H9 (cell line): ENCODE measurements around the gene CFAP54. TPM values are rescaled to one million over a fixed set of nuclear protein-coding genes. Genes with fewer than 3 reads are reported as not detected.

Source experiments
- DNase-seq: peaks from one replicate; pipeline ENCODE4 v3.0.0-alpha.2; 2017
- H2AFZ ChIP-seq: one replicate; pipeline ENCODE4 v1.6.1; 2013; ENCODE audit warnings: mild to moderate bottlenecking, low read length, control low read depth, moderate library complexity
- H2AK5ac ChIP-seq: 2 replicates; pipeline ENCODE4 v1.6.1; 2013; ENCODE audit warnings: low read length, control low read depth, mixed read lengths; ENCODE audit not compliant: insufficient read length
- H2BK120ac ChIP-seq: one replicate; pipeline ENCODE4 v1.6.1; 2013; ENCODE audit warnings: low read depth, mild to moderate bottlenecking, low read length, control low read depth, inconsistent platforms; ENCODE audit not compliant: poor library complexity, severe bottlenecking
- H2BK12ac ChIP-seq: 2 replicates; pipeline ENCODE4 v1.6.1; 2013; ENCODE audit warnings: low read length, control low read depth, mixed read lengths, low read depth; ENCODE audit not compliant: insufficient read length
- H2BK15ac ChIP-seq: 2 replicates; pipeline ENCODE4 v1.6.1; 2013; ENCODE audit warnings: low read depth, low read length, control low read depth
- H2BK20ac ChIP-seq: one replicate; pipeline ENCODE4 v1.6.1; 2013; ENCODE audit warnings: low read depth, mild to moderate bottlenecking, low read length, control low read depth, inconsistent platforms; ENCODE audit not compliant: poor library complexity, severe bottlenecking
- H2BK5ac ChIP-seq: 2 replicates; pipeline ENCODE4 v1.6.1; 2013; ENCODE audit warnings: low read length, control low read depth, mixed read lengths; ENCODE audit not compliant: insufficient read length
- H3K14ac ChIP-seq: 2 replicates; pipeline ENCODE4 v1.6.1; 2013; ENCODE audit warnings: low read length, control low read depth; ENCODE audit not compliant: insufficient read depth
- H3K18ac ChIP-seq: 2 replicates; pipeline ENCODE4 v1.6.1; 2013; ENCODE audit warnings: low read depth, mild to moderate bottlenecking, mixed read lengths, low read length, control low read depth; ENCODE audit not compliant: insufficient read length
- H3K23ac ChIP-seq: 2 replicates; pipeline ENCODE4 v1.6.1; 2013; ENCODE audit warnings: low read length, control low read depth, mixed read lengths, low read depth; ENCODE audit not compliant: insufficient read length
- H3K23me2 ChIP-seq: 2 replicates; pipeline ENCODE4 v1.6.1; 2013; ENCODE audit warnings: low read depth, mild to moderate bottlenecking, mixed read lengths, low read length, control low read depth; ENCODE audit not compliant: insufficient read length, poor library complexity, severe bottlenecking
- H3K27ac ChIP-seq: 2 replicates; pipeline ENCODE4 v1.5.1; 2013; ENCODE audit warnings: low read length, control low read depth, mixed read lengths, low read depth; ENCODE audit not compliant: insufficient read length
- H3K27me3 ChIP-seq: 2 replicates; pipeline ENCODE4 v1.6.1; 2013; ENCODE audit warnings: low read length, control low read depth, inconsistent platforms; ENCODE audit not compliant: insufficient read depth
- H3K4ac ChIP-seq: 2 replicates; pipeline ENCODE4 v1.6.1; 2013; ENCODE audit warnings: low read depth, mild to moderate bottlenecking, control low read depth, inconsistent platforms, low read length, moderate library complexity
- H3K4me1 ChIP-seq: 2 replicates; pipeline ENCODE4 v1.6.1; 2013; ENCODE audit warnings: low read length, control low read depth, inconsistent platforms; ENCODE audit not compliant: insufficient read depth
- H3K4me2 ChIP-seq: 2 replicates; pipeline ENCODE4 v1.6.1; 2013; ENCODE audit warnings: low read length, control low read depth, mixed read lengths; ENCODE audit not compliant: insufficient read length, insufficient read depth
- H3K56ac ChIP-seq: 2 replicates; pipeline ENCODE4 v1.6.1; 2013; ENCODE audit warnings: low read depth, mild to moderate bottlenecking, mixed read lengths, low read length, control low read depth; ENCODE audit not compliant: insufficient read length
- H3K79me1 ChIP-seq: 2 replicates; pipeline ENCODE4 v1.6.1; 2013; ENCODE audit warnings: low read depth, mild to moderate bottlenecking, moderate library complexity, low read length, control low read depth, inconsistent platforms; ENCODE audit not compliant: insufficient read depth, poor library complexity, severe bottlenecking
- H3K79me2 ChIP-seq: 2 replicates; pipeline ENCODE4 v1.6.1; 2013; ENCODE audit warnings: low read length, control low read depth, inconsistent platforms; ENCODE audit not compliant: insufficient read depth
- H3K9ac ChIP-seq: 2 replicates; pipeline ENCODE4 v1.6.1; 2013; ENCODE audit warnings: low read length, control low read depth, mixed read lengths; ENCODE audit not compliant: insufficient read length; ENCODE audit errors: extremely low read depth
- H3K9me3 ChIP-seq: one replicate; pipeline ENCODE4 v1.6.1; 2013; ENCODE audit warnings: low read depth, low read length, inconsistent platforms; ENCODE audit not compliant: control insufficient read depth
- H3T11ph ChIP-seq: one replicate; pipeline ENCODE4 v1.6.1; 2013; ENCODE audit warnings: mild to moderate bottlenecking, low read length, control low read depth, inconsistent platforms
- H4K20me1 ChIP-seq: one replicate; pipeline ENCODE4 v1.6.1; 2013; ENCODE audit not compliant: control insufficient read depth, insufficient read length, insufficient read depth
- H4K5ac ChIP-seq: 2 replicates; pipeline ENCODE4 v1.6.1; 2013; ENCODE audit warnings: low read depth, mild to moderate bottlenecking, mixed read lengths, low read length, control low read depth; ENCODE audit not compliant: insufficient read length
- H4K8ac ChIP-seq: replicated peaks from 2 replicates; pipeline ENCODE4 v1.6.1; 2013; ENCODE audit warnings: low read length, control low read depth, mixed read lengths, low read depth; ENCODE audit not compliant: insufficient read length
- H4K91ac ChIP-seq: 2 replicates; pipeline ENCODE4 v1.6.1; 2013; ENCODE audit warnings: low read depth, mild to moderate bottlenecking, moderate library complexity, mixed read lengths, low read length, control low read depth; ENCODE audit not compliant: insufficient read length
- H3K27ac Mint-ChIP-seq, 3 experiments: 2 replicates in 2 of 3; 3 replicates in 1 of 3; pipeline ENCODE4 v1.8.0; 2020 to 2021; ENCODE audit warnings: mixed read lengths in 3 of 3, mild to moderate bottlenecking in 1 of 3, moderate library complexity in 1 of 3
- H3K27me3 Mint-ChIP-seq: 2 replicates; pipeline ENCODE4 v1.8.0; 2021; ENCODE audit warnings: low read depth, mild to moderate bottlenecking, moderate library complexity, mixed read lengths
- H3K36me3 Mint-ChIP-seq, 3 experiments: 2 replicates in 2 of 3; 3 replicates in 1 of 3; pipeline ENCODE4 v1.8.0; 2020 to 2021; ENCODE audit warnings: low read depth in 3 of 3, mixed read lengths in 3 of 3; ENCODE audit not compliant: insufficient read depth in 1 of 3
- H3K4me1 Mint-ChIP-seq, 2 experiments: 2 replicates each; pipeline ENCODE4 v1.8.0; 2020; ENCODE audit warnings: mixed read lengths in 2 of 2
- H3K4me3 Mint-ChIP-seq, 2 experiments: 2 replicates in 1 of 2; 3 replicates in 1 of 2; pipeline ENCODE4 v1.8.0; 2020 to 2021; ENCODE audit warnings: mild to moderate bottlenecking in 2 of 2, mixed read lengths in 2 of 2, moderate library complexity in 1 of 2
- H3K9me3 Mint-ChIP-seq, 2 experiments: 2 replicates in 1 of 2; 3 replicates in 1 of 2; pipeline ENCODE4 v1.8.0; 2020; ENCODE audit warnings: mild to moderate bottlenecking in 2 of 2, mixed read lengths in 2 of 2, moderate library complexity in 1 of 2
- WGBS: extraction: QIAGEN DNeasy Blood & Tissue Kit; methylation state at CpG from one replicate; pipeline ENCODE4 v1.1.7; 2013; ENCODE audit warnings: missing lambda C conversion rate, low lambda C conversion rate, mixed read lengths; ENCODE audit not compliant: insufficient read length; ENCODE audit errors: extremely low coverage; 5-methylcytosine and 5-hydroxymethylcytosine counted together
- total RNA-seq: library from RNA; stranded (reverse); gene quantifications from 2 replicates; pipeline ENCODE4 v1.2.1, GENCODE V29; 2021
- TF ChIP-seq, protein P1 (sequence below): fragments of 200-600 bp; sonication (generic); conservative IDR thresholded peaks from 3 replicates; pipeline ENCODE4 v1.8.0; 2021; ENCODE audit warnings: antibody characterized with exemption, mild to moderate bottlenecking

Gene CFAP54
- total RNA-seq, 1 experiment from 2014 or later, result 0.24 TPM

DNA sequence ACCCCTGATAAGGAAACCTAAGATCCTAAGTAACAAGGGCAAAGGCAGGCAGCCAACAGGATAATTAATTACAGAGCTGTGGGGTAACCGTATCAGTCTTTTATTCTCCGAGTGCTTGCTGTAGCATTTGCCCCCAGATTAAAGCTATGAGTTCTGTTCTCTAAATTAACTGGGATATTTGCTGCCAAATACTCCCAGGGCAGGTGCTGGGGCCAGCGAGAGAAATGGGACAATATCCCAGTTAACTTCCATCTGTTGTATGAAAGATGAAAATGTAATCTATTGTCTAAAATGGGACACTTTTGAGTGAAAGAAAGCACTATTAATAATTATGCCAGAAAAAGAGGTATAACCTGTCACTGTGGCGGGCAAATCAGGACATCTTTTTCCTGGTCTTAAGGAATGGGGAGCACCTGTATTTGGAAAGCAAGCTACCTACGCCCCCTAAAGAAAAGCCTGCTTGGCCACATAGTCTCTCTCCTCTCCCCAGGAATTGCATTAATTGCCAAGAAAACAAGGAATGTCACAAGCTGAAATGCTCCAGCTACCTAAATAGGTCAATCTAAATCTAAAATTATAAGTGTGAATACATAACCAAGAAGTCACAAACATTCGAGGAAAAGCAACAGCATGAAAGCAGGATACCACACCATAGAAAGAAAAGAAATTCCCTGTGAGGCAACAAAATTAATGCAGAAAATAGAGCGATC, 26.7 kb upstream of the CFAP54 start:
- no peak overlapping the region for H3K23ac ChIP-seq
- H3K23me2 ChIP-seq, result no peaks in the 10 kb centered on the region
- H3K27me3 Mint-ChIP-seq, result no peaks in the 10 kb centered on the region; the same call in 1 of the 2 replicates
- no peak overlapping the region for H3T11ph ChIP-seq
- no peaks in the 10 kb centered on the region for H3K79me2 ChIP-seq
- WGBS, result no CpG with 5 or more reads among the region's 7 CpGs
- no peak for DNase-seq
- no peak overlapping the region for H2BK20ac ChIP-seq
- no peak overlapping the region for H2BK120ac ChIP-seq
- H3K4me1 Mint-ChIP-seq, result peaks cover 0 to 2% of the 10 kb centered on the region in 2 experiments; a peak in 1 of 4 replicates
- no peaks in the 10 kb centered on the region for H3K9me3 Mint-ChIP-seq
- TF ChIP-seq, protein P1, sequence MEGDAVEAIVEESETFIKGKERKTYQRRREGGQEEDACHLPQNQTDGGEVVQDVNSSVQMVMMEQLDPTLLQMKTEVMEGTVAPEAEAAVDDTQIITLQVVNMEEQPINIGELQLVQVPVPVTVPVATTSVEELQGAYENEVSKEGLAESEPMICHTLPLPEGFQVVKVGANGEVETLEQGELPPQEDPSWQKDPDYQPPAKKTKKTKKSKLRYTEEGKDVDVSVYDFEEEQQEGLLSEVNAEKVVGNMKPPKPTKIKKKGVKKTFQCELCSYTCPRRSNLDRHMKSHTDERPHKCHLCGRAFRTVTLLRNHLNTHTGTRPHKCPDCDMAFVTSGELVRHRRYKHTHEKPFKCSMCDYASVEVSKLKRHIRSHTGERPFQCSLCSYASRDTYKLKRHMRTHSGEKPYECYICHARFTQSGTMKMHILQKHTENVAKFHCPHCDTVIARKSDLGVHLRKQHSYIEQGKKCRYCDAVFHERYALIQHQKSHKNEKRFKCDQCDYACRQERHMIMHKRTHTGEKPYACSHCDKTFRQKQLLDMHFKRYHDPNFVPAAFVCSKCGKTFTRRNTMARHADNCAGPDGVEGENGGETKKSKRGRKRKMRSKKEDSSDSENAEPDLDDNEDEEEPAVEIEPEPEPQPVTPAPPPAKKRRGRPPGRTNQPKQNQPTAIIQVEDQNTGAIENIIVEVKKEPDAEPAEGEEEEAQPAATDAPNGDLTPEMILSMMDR, result no peak
- H4K5ac ChIP-seq, result no peak overlapping the region
- no peak overlapping the region for H2AFZ ChIP-seq
- no peak overlapping the region for H3K27ac ChIP-seq
- no peak overlapping the region for H2BK15ac ChIP-seq
- no peaks in the 10 kb centered on the region; the same call in 1 of the 2 replicates for H3K27me3 ChIP-seq
- no peak overlapping the region for H3K4me2 ChIP-seq
- no peak overlapping the region for H2BK5ac ChIP-seq
- no peak overlapping the region for H3K27ac Mint-ChIP-seq
- H4K8ac ChIP-seq, result no peak overlapping the region
- no peaks in the 10 kb centered on the region for H3K9me3 ChIP-seq
- no peaks in the 10 kb centered on the region for H3K4me1 ChIP-seq
- H2AK5ac ChIP-seq, result no peak overlapping the region
- H4K20me1 ChIP-seq, result no peaks in the 10 kb centered on the region
- H3K9ac ChIP-seq, result no peak overlapping the region
- no peak overlapping the region for H3K4me3 Mint-ChIP-seq
- H3K36me3 Mint-ChIP-seq, result no peaks in the 10 kb centered on the region
- H3K18ac ChIP-seq, result no peak overlapping the region
- no peak overlapping the region for H3K4ac ChIP-seq
- H3K14ac ChIP-seq, result no peak overlapping the region
- H2BK12ac ChIP-seq, result no peak overlapping the region
- no peak overlapping the region for H3K56ac ChIP-seq
- no peaks in the 10 kb centered on the region for H3K79me1 ChIP-seq
- H4K91ac ChIP-seq, result no peak overlapping the region
